NCI-H82 treated with DMSO at 0.1 percent for 48 hours (cell line): ENCODE measurements around the gene SUGCT.
"Not testable (repeated sequence)": the region's sequence is repeated elsewhere in the genome, so short reads cannot be mapped to it uniquely, and the experiment has no call there.

Experiments used
- DNase-seq: peaks from one replicate; lab custom pipeline; 2025; ENCODE audit not compliant: unreplicated experiment; lab: John Stamatoyannopoulos, UW

Gene SUGCT

DNA sequence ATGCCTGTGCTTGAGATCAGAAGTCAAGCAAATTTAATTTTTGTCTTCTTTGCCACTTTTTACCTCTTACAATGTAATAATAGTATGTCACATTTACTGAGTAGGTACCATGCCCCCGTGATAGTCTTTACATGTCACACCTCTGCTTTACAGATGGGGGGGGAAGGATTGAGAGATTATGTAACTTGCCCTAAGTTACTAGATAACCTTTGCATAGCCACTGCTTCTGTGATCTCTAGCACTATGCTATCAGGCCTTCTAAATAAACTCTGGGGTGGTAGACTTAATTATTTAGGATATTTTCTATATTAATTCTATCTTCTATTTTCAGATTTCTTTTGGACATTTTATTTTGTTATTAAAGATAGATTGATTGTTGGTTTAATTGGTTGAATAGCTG, 514.4 kb downstream of the SUGCT start:
- no peak for DNase-seq

DNA sequence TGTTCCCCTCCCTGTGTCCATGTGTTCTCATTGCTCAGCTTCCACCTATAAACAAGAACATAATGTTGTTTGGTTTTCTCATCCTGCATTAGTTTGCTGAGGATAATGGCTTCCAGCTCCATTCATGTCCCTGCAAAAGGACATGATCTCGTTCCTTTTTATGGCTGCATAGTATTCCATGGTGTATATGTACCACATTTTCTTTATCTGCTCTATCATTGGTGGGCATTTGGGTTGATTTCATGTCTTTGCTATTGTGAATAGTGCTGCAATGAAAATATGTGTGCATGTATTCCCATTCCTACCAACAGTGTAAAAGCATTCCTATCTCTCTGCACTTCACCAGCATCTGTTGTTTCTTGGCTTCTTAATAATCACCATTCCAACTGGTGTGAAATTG, 516.1 kb downstream of the SUGCT start:
- not testable (repeated sequence) for DNase-seq

DNA sequence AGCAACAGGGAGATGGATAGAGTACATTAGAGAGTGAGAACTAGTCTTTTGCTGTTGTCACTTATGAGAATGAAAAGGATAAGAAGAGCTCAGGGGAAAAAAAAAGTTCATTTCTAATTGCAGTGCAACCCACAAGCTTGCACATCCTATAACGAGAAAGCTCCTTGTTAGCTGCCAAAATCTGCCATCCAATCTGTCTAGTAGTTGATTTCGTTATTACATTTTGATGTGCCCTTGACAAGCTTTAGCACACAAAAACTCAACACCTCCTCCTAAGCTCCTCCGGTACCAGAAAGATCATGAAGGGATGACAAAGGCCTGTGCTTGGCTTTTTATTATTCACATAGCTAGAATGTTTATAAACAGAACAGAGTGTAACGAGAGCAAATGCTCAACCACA, 519.4 kb downstream of the SUGCT start:
- DNase-seq, result no peak

DNA sequence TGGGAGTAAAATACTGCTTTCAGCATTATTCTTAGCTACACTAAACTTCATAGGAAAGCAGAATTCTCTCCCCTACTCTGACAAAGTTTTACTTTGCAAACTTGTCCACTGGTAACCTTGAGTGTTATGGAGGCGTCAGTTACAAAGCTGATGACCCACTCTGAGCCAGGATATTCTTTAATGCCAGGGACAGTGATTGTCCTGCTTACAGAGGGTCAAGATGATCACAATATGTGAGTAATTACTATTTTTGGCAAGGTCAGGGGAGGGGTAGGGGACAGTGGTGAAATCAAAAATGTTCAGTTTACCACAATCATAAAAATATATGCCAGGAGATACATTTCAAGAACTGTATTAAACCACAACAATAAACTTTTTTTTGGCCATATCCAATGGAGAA, 520.6 kb downstream of the SUGCT start:
- DNase-seq, result no peak

DNA sequence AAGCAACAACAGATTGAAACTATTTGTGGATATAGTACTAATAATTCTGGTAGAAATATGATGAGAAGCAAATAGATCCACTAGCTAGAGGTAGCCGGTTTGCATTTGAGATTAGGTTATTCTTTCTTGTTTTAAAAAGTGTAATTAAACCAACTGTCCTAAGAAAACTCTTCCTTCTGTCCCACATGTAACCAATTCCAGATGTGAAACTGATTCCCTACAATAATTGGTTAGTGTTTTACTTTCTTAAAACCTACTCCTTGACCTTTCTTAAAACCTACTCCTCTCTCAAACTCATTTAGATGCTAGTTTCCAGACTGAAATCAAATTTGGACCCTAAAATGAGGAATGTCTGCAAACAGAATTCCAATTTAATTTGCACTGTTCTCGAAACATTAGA, 521.5 kb downstream of the SUGCT start:
- DNase-seq, result no peak

DNA sequence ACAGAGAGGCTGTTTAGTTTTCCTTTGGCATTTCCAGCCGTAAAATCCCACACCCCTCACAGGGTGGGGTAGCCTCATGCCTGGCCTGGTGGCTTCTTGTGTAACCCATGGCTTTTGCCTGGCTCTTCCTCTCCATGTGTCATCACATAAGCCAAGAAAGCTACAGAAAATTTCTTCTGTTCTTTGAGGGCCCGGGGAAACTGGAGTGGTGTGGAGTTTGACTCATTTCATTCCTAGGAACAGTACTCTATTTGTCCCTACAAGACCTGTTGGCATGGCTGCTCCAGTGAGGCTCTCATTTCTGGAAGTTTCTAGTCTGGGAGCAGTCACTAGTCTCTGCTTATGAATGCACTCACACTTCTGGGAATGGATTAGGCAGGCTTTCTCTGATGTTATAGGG, 523.9 kb downstream of the SUGCT start:
- no peak for DNase-seq

DNA sequence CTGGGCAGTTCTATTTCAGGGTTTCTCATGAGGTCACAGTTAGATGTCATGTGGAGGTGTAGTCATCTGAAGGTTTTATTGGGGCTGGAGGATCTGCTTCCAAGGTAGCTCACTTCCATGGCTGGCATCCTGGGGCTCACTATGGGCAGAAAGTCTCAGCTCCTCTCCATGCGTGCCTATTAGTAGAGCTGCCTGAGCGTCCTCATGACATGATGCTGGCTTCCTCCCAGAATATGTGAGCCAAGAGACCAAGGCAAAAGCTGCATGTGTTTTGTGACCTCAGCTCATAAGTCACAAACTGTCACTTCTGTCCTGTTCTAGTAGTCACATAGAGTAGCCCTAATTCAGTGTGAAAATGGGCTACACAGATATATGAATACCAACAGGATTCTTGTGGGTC, 524.4 kb downstream of the SUGCT start:
- DNase-seq, result no peak

DNA sequence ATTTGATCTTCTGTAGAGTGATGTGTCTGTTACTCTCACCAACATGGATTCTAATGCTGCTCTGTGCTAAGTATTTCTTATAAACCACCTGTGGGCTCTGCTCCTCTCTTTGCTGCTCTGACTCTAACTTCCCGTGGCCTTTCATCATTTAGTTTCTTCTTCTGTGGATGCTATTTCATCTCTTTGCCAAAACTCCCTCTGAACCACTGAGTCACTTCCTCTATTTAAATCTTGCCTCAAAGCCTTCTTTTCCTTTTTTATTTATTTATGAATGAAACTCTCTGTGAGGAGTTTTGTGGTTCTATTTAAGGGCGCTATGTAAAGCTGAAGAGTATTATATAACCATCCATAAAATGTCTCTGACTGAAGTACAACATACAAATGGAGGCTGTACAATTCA, 538.5 kb downstream of the SUGCT start:
- DNase-seq, result no peak

DNA sequence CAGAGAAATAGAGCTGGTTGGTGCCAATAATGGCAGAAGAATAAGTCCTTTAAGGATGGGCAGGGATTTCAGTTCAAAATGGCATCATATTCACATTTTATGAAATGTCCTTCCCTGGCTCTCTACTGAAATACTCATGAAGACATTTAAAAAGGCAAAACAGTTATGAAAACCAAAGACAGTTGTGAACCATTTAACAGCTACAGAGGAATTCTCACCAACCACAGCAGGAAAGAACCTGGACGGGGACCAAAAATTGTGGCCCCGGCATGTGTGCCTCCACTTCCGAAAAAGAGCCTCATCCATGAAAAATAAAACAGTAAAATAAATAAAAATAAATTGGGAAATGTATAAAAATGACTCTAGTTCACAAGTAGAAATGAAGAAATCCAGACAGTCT, 539.5 kb downstream of the SUGCT start:
- DNase-seq, result no peak

DNA sequence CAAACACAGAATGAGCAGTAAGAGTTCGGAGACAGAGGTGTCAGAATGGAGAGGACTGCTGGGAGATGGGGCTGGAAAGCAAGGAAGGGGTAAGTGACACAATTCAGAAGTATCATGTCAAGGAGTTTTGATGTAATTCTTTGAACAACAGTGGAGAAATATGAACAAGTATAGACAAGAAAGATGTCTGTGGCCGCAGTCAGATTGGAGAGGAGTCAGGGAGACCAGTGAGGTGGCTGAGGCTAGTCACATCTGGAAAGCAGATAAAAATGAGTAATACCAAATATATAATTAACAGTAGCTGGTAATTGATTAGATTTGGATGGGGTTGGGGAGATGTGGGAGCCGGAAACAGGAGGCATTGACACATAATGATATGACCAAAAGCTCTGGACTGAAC, 540.9 kb downstream of the SUGCT start:
- DNase-seq, result no peak

DNA sequence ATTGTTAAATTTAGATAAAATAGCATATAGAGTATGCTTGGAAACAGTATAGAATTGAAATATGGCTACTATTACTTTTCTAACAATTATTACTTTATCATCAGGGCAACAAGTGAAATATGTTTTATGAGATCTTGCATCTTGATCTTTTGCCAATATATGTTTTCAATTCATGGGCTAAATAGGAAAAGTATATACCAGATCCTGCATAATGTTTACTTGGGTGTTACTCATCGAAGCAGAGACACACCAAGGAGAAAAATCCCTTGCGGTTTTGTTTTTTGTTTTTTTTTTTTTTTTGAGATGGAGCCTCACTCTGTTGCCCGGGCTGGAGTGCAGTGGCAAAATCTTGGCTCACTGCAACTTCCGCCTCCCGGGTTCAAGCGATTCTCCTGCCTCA, 541.4 kb downstream of the SUGCT start:
- no peak for DNase-seq

DNA sequence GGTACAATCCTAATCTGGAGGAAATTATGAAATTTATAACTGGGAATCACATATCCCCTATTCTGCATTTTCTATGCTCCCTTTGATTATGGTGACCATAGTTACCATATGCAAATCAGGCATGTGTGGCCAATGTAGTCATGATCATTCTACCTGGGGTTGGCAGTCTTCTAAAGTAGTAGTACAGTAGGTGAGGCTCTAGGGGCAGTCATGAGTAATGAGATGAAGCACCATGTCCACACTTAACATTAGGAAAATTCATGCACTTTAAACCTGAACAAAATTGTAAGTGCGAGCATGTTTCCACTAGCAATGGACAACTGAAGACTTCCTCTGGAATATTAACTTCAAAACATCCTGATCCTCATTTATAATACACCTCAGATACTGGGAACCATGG, 545.9 kb downstream of the SUGCT start:
- DNase-seq, result peak; percentile 13

DNA sequence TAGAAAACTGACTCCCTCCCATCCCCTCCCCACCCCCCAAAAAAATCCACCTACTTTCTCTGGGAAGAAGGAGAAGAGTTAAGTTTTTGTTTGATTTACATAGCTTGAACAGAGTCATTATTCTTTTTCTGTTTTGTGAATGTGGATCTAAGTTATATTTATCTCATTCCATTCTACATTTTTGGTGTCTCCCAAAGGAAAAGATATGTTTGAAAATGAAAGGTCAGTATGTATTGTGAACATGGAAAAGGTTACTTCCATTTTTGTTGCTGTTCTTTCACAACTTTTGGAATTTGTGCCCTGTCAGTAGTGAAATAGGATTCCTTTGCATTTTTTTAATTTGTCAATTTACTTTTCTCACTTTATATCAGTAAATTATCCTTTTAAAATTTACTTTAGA, 547.9 kb downstream of the SUGCT start:
- DNase-seq, result no peak

DNA sequence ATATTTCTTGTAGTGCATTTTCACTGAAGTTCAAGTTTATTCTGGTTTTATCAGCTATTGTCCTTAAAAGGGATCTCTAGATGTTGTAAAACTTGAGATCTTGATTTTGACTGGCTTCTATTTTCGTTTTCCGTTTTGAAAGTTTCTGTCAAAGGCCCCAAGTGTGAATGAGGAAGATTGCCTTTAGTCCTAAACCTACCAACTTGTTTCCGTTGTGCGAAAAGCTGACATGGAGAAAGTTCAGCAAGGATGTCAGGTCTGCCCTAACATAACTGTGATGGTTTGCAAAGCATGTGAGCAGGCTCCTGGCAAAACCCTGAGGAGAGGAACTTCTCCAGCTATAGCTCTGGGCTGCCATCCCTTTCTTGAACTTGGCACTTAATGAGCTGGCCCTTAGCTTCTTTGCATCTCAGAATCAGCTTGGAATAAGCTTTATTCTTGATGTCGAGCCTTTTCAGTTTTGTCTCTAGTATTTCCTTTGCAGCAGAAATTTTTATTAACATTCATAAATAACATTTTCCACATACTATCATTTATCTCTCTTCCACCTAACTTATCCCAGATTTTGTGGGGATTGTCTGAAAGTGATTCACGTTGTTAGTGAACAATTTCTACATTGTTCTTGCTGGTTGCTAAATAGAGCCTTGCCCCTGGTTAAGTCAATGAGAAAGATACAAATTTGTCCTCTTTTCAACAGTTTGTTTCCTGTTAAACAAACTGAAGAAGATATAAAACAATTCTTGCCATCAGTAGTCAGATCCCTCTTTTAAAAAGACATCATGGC, 559.4 kb downstream of the SUGCT start:
- no peak for DNase-seq

DNA sequence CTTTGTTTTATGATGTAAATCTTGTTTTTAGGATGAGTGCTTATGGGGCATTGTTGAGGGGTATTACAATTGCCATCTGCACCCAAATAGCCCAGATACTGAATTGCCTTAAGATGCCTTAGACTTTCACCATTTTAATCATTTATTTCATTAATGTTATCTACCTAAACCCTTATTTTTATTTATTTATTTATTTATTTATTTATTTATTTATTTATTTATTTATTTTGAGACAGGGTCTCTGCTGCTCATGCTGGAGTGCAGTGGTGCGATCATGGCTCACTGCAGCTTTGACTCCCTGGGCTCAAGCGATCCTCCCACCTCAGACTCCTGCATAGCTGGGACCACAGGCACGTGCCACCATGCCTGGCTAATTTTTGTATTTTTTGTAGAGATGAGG, 560.2 kb downstream of the SUGCT start:
- no peak for DNase-seq

DNA sequence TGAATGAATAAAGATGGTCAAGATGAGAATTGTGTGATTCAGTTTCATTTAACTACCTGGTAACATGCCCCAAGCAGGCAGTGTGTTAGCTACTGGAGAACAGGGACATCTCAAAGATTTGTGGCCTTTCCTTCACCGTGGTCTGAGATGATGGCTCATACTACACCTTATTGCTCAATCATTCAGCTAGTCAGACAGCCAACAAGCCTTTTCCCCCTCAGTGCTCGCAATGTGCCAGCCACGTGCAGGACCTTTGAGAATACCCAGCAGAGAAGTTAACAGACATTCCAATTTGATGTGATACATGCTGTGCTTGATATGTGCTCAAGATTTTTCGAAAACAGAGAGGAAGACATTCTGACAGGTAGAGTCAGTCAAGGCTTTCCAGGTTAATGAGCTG, 562.8 kb downstream of the SUGCT start:
- no peak for DNase-seq

DNA sequence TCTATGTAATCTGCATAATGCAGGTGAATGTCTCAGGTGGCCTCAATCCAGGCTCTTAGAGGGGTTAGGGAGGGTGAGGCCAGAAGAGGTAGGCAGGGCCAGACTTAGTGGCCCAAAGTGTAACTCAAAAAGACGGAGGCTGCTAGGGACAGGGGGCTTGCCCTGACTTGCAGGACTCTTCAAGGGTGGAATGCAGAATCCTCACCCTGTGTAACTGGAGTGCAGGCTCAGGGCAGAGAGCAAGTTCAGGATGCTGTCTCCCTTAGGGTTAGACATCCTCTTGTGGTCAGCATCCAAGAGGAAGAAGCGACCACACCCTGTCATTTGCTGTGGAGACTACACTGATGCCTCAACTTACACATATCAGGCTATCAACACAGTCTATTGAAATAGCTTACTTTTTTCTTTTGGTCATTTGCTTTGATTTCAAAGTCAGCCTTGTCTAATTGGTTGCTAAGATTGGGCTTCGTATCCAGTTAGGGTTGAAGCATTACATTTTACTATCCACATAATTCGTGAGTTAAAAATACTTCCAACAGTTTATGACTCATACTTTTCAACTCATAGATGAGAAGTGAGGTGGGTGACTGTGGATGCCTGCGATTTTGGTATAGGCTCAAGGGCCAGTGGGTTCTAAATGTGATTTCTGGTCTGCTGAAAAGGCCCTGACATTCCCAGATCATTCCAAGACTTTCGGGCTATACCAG, 563.6 kb downstream of the SUGCT start:
- no peak for DNase-seq

DNA sequence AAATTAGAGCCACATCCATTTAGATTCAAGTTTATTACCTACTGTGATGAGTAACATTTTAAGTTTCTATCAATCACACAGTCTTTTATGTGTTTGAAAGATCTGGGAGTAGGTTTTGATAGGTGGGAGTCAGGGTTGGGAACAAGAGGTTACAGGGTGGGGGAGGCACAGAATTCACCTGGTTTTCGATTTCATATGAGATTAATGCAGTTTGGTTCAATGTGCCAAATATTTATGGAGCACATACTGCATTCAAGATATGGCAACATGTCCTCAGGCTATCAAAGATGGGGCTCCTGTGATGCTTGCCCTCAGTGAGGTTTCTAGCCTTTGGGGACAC, 564.1 kb downstream of the SUGCT start:
- no peak for DNase-seq

DNA sequence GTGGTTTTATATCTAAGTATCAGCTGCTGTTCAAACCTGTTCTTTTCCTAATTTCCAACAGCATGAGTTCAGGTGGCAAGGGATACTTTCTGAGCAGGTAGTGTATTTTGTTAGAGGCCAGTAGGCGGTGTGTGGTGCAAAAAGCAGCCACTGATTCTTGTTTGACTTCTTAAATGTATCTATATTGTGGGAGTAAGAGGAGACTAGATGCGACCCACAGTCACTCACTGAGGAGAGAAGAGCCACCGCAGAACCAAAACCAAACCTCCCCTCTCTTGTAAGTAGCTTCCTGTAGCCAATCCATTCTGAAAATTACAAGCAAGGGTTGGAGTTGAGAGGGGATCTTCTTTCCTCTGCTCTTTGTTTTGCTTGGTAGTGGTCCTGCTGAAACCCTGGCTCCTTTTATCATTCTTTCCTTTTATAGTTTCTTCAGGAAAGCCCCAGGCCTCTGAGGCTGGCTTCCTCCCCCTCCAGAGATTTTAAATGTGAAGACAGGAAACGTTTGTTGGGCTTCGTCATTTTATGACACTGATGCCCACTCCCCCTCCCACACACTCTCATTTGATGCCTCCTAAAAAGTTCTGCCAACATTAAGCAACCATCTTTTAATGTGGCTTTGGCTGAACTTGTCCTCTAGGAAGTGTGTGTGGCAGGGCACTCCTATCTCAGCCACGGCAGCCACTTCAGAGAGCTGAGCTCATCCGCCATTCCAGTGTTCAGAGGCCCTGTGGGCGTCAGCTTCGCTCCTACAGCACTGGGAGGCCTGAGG, 566.0 kb downstream of the SUGCT start:
- no peak for DNase-seq

DNA sequence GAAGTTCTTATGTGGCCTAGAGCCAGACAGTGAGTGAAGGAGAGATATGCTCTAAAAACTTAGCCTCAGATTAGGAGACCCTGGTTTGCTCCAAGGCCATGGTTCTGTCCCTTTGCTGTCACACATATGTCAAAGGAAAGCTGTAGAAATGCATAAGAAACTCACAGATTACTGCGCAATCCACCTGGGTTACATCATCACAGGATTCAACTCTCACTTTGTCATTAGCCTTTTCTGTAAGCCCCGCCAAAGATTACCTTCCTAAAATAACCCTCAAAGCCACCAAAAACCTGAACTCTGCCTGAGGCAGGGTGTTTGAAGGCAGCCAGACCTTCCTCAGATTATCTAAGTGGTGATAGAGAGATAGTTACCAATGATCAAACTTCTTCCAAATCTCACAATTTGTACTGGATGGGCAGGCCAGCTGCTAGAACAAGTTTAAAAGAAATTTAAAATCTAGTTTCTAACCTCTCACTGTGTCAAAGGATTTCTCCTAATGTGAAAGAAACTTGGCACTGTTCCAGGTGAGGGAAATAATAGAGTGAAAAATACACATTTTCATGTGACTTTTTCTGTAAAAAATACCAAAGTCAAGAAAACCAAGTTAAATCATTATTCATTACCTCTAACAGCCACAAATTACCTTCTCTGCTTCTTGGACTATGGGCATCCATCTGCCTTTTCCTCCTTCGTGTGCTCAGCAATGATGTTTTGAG, 567.2 kb downstream of the SUGCT start:
- no peak for DNase-seq

DNA sequence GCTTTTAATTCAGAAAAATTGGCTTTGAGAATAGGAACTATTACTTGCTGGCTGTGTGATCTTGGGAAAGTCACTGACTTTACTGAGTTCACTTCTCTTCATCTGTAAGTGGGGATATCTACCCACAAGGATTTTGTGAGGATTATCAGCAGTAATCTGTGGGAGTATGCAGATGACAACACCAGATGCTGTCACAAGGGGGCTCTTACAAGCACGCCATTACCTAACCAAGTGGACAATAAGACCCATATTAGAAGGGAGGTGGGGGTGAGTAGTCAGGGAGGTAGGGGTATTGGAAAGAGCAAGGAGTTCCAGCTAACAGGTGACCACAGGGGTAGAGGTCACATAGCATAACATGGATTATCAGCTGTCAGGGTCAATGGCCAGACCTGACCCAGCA, 569.4 kb downstream of the SUGCT start:
- peak; percentile 18 for DNase-seq

DNA sequence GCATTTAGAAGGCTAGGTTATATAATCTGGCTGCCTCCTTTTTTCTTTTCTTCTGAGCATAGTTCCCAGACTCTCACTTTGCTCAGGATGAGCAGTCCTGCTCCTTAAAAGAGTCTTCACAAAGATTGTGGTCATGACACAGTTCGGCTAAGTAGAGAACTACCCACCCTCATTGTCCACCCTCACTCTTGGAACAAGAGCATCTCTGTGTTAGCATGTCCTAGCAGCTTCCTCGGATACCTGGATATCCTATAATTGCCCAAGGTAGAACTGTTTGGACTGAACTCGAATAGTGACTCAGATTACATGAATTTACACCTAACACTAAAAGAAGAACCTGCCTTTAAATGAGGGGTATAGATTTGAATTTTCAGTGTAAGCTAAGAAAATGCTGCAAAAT, 572.0 kb downstream of the SUGCT start:
- DNase-seq, result no peak
